Fibroblast of lung (primary cell): ENCODE results near the gene DLG5.

ENCODE experiments used
- CTCF ChIP-seq, 2 donors: IDR thresholded peaks in 1 of 2; conservative IDR thresholded peaks in 1 of 2; 1 replicate in 1 of 2; 2 replicates in 1 of 2; pipeline ENCODE4 v1.5.1; 2011 to 2012; ENCODE audit warnings: low read length in 2 of 2, control low read depth in 1 of 2, inconsistent platforms in 1 of 2, low read depth in 1 of 2, mild to moderate bottlenecking in 1 of 2
- EZH2 ChIP-seq: IDR thresholded peaks from 2 replicates; pipeline ENCODE4 v1.5.1; 2012; ENCODE audit warnings: low read length, control low read depth, mild to moderate bottlenecking; ENCODE audit errors: missing control alignments

DNA sequence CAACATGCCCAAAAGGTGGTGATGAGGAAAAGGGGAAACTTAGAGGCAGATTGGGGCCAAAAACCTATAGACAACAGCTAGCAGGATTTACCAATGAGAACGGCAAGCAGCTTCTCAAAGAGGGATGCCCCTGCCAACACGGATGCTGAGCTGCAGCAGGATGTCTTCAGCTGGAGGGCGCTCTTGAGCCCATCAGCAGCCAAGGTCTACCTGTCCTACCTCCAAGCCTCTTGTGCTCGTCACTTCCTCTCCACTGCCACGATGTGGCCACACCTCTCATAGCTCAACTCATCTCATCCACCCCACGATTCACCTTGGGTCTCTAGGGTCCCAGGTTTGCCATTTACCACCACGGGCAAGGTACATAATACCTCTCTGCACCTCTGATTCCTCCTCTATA, 36.5 kb downstream of the DLG5 start:
- TF ChIP-seq CTCF (conservative IDR thresholded peaks at IDR 0.05 in 1 of 2, IDR thresholded peaks at IDR 0.05 in 1 of 2; ENCODE audit: low read depth in 1 of 2, low read length in 2 of 2) (no peak), EZH2 (no peak)
